Parathyroid adenoma (tissue), 2 donors: ENCODE results near the gene RAPGEF1.
"Not testable (repeated sequence)": the region's sequence is repeated elsewhere in the genome, so short reads cannot be mapped to it uniquely, and the experiment has no call there.

Experiments used
- H2AFZ ChIP-seq: fragments of 300-600 bp; sonication (generic); one replicate; pipeline ENCODE4 v1.7.0; 2017; ENCODE audit warnings: antibody characterized with exemption, mild to moderate bottlenecking
- H3K27ac ChIP-seq: fragments of 300-600 bp; sonication (generic); one replicate; pipeline ENCODE4 v1.7.0; 2017
- H3K27me3 ChIP-seq: fragments of 300-600 bp; sonication (generic); one replicate; pipeline ENCODE4 v1.7.0; 2017; ENCODE audit warnings: low read length; ENCODE audit not compliant: control insufficient read depth, insufficient read depth
- H3K36me3 ChIP-seq: fragments of 300-600 bp; sonication (generic); one replicate; pipeline ENCODE4 v1.7.0; 2017; ENCODE audit warnings: low read length; ENCODE audit not compliant: control insufficient read depth, insufficient read depth
- H3K4me1 ChIP-seq: fragments of 300-600 bp; sonication (generic); one replicate; pipeline ENCODE4 v1.7.0; 2017; ENCODE audit warnings: control low read depth
- H3K4me2 ChIP-seq: fragments of 300-600 bp; sonication (generic); one replicate; pipeline ENCODE4 v1.7.0; 2017; ENCODE audit warnings: low read length
- H3K4me3 ChIP-seq: fragments of 300-600 bp; sonication (generic); one replicate; pipeline ENCODE4 v1.7.0; 2017; ENCODE audit warnings: low read depth, low read length
- H3K79me2 ChIP-seq: fragments of 300-600 bp; sonication (generic); one replicate; pipeline ENCODE4 v1.7.0; 2017; ENCODE audit warnings: control low read depth
- H3K9ac ChIP-seq: fragments of 300-600 bp; sonication (generic); one replicate; pipeline ENCODE4 v1.7.0; 2017; ENCODE audit warnings: mild to moderate bottlenecking
- H3K9me3 ChIP-seq: fragments of 300-600 bp; sonication (generic); one replicate; pipeline ENCODE4 v1.7.0; 2017; ENCODE audit warnings: low read length; ENCODE audit not compliant: control insufficient read depth
- CTCF ChIP-seq: fragments of 300-600 bp; sonication (generic); IDR thresholded peaks from one replicate; pipeline ENCODE4 v1.7.0; 2017; ENCODE audit warnings: antibody characterized with exemption, mild to moderate bottlenecking
- donor health status: primary hyperparathyroidism.

The RAPGEF1 gene

GRCh38 chr9:131759017-131759647 lies 19.3 kb upstream of the RAPGEF1 start:
- no peak overlapping the region for H3K9ac ChIP-seq
- no peak overlapping the region for H2AFZ ChIP-seq
- no peaks in the 10 kb centered on the region for H3K27me3 ChIP-seq
- H3K9me3 ChIP-seq = no peaks in the 10 kb centered on the region
- H3K27ac ChIP-seq = no peak overlapping the region
- H3K36me3 ChIP-seq = no peaks in the 10 kb centered on the region
- no peak overlapping the region for H3K4me2 ChIP-seq
- TF ChIP-seq CTCF = no peak
- no peaks in the 10 kb centered on the region for H3K4me1 ChIP-seq
- H3K79me2 ChIP-seq = no peaks in the 10 kb centered on the region
- H3K4me3 ChIP-seq = no peak overlapping the region

- H3K36me3 ChIP-seq = no peaks in the 10 kb centered on the region
- no peak overlapping the region for H3K4me3 ChIP-seq
- no peaks in the 10 kb centered on the region for H3K4me1 ChIP-seq
- no peak overlapping the region for H3K9ac ChIP-seq
- H3K79me2 ChIP-seq = no peaks in the 10 kb centered on the region
- no peaks in the 10 kb centered on the region for H3K27me3 ChIP-seq
- H3K4me2 ChIP-seq = no peak overlapping the region
- no peak for TF ChIP-seq CTCF
- H3K27ac ChIP-seq = no peak overlapping the region
- H3K9me3 ChIP-seq = no peaks in the 10 kb centered on the region
- no peak overlapping the region for H2AFZ ChIP-seq
Observed at GRCh38 chr9:131757549-131757948, 17.7 kb upstream of the RAPGEF1 start.

- peak; percentile 50 for TF ChIP-seq CTCF
- Histone ChIP-seq H3K4me1 (no peaks in the 10 kb centered on the region), H3K27ac (no peak overlapping the region), H2AFZ (no peak overlapping the region), H3K36me3 (no peaks in the 10 kb centered on the region), H3K4me2 (no peak overlapping the region), H3K9ac (no peak overlapping the region), H3K4me3 (no peak overlapping the region), H3K27me3 (no peaks in the 10 kb centered on the region), H3K9me3 (no peaks in the 10 kb centered on the region), H3K79me2 (no peaks in the 10 kb centered on the region)
Observed at GRCh38 chr9:131755541-131756198, 15.8 kb upstream of the RAPGEF1 start.

GRCh38 chr9:131754846-131755245 lies 15.0 kb upstream of the RAPGEF1 start:
- no peak overlapping the region for H3K27ac ChIP-seq
- TF ChIP-seq CTCF = no peak
- no peaks in the 10 kb centered on the region for H3K36me3 ChIP-seq
- no peak overlapping the region for H3K4me2 ChIP-seq
- no peaks in the 10 kb centered on the region for H3K4me1 ChIP-seq
- no peak overlapping the region for H3K4me3 ChIP-seq
- H3K9me3 ChIP-seq = no peaks in the 10 kb centered on the region
- H3K27me3 ChIP-seq = no peaks in the 10 kb centered on the region
- H2AFZ ChIP-seq = no peak overlapping the region
- no peaks in the 10 kb centered on the region for H3K79me2 ChIP-seq
- no peak overlapping the region for H3K9ac ChIP-seq

GRCh38 chr9:131753751-131754150 lies 13.9 kb upstream of the RAPGEF1 start:
- H3K9ac ChIP-seq, H3K79me2 ChIP-seq, H3K4me2 ChIP-seq, H2AFZ ChIP-seq, H3K4me1 ChIP-seq, H3K27me3 ChIP-seq, H3K9me3 ChIP-seq, H3K36me3 ChIP-seq, H3K4me3 ChIP-seq, H3K27ac ChIP-seq: not testable (repeated sequence)
